ENCODE results near the gene KCND2.

The KCND2 gene

DNA sequence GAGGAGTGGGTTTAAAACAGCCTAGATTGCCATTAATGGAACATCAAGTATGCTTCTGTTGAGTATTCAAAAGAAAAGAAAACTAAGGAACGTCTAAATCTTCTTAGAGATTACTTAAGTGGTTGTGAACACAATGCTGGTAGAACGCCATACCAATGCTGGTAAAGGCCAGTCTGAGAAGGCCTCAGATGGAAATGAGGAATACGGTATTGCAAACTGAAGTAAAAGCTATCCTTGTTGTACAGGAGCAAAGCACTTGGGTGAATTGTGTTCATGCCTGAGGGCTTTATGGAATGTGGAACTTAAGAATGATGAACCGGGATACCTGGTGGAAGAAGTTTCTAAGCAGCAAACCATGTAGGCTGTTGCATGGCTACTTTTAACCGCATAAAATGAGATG lies 208.0 kb downstream of the KCND2 start:
- TF ChIP-seq, protein P1, sequence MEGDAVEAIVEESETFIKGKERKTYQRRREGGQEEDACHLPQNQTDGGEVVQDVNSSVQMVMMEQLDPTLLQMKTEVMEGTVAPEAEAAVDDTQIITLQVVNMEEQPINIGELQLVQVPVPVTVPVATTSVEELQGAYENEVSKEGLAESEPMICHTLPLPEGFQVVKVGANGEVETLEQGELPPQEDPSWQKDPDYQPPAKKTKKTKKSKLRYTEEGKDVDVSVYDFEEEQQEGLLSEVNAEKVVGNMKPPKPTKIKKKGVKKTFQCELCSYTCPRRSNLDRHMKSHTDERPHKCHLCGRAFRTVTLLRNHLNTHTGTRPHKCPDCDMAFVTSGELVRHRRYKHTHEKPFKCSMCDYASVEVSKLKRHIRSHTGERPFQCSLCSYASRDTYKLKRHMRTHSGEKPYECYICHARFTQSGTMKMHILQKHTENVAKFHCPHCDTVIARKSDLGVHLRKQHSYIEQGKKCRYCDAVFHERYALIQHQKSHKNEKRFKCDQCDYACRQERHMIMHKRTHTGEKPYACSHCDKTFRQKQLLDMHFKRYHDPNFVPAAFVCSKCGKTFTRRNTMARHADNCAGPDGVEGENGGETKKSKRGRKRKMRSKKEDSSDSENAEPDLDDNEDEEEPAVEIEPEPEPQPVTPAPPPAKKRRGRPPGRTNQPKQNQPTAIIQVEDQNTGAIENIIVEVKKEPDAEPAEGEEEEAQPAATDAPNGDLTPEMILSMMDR (IDR thresholded peaks at IDR 0.05; ENCODE audit: control insufficient read depth, insufficient read depth, low read depth, low read length, missing control alignments) = no peak
- no peak overlapping the region for H3K4me3 ChIP-seq (ENCODE audit: control insufficient read depth, low read depth, low read length)
- DNase-seq (ENCODE audit: low read depth) = no peak

DNA sequence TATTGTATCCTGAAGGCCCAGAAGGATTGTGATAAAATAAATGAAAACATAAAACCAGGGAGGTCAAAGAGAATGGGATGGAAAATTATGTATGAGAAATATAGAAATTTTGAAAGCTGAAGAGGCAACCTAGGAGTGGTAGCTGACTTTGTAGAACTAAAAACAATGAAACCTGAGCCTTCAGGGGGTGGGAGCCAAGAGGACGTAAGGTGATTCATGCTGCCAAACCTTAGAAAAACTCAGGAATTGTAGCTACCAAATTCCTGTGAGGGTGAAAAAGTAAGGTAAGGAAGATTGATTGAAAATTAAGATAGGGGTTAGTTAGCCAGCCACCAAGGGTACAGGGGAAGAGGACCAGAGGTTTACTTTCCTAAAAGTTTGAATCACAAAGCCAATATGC lies 213.2 kb downstream of the KCND2 start:
- TF ChIP-seq, protein P1 (IDR thresholded peaks at IDR 0.05; ENCODE audit: control insufficient read depth, insufficient read depth, low read depth, low read length, missing control alignments) = no peak
- no peak overlapping the region for H3K4me3 ChIP-seq (ENCODE audit: control insufficient read depth, low read depth, low read length)
- no peak for DNase-seq (ENCODE audit: low read depth)

DNA sequence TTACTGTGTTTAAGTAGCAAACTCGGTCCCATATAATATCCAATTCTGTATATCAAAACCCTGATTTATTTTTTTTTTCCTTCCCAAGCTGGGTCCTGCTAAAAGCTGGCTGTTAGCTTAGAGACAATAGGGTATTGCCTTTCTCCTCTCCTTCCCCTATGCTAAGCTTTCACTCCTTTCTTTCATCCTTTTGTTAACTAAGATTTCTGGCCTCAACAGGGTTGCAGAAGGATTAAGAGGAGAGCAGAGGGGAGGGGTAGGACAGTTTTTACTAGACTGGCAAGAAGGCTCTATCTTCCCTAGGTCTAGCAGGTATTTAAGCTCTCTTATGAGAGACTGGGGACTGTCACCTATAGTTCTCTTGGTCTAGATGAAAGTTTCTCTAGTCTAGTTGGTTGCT lies 229.2 kb downstream of the KCND2 start:
- no peak for DNase-seq (ENCODE audit: low read depth)
- no peak overlapping the region for H3K4me3 ChIP-seq (ENCODE audit: control insufficient read depth, low read depth, low read length)
- TF ChIP-seq, protein P1 (IDR thresholded peaks at IDR 0.05; ENCODE audit: control insufficient read depth, insufficient read depth, low read depth, low read length, missing control alignments) = no peak

DNA sequence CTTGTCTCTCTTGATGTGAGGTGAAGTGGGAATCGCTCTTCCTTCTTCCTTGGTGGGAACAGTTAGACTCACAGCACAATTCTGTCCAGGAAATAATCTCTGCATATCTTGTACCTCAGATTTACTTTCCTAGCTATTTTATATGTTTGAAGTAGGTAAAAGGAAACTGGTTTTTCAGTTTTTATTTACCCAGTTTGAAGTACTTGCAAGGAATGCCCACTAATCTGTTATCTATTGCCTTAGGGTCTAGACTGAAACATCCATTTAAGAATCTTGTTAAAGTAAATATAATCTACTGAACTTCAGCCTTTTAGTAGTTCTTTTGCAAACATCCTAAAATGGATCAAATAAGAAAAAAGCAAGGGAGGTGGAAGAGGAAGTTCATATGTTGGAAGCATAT lies 229.8 kb downstream of the KCND2 start:
- DNase-seq (ENCODE audit: low read depth) = no peak
- TF ChIP-seq, protein P1 (IDR thresholded peaks at IDR 0.05; ENCODE audit: control insufficient read depth, insufficient read depth, low read depth, low read length, missing control alignments) = no peak
- H3K4me3 ChIP-seq (ENCODE audit: control insufficient read depth, low read depth, low read length) = no peak overlapping the region

DNA sequence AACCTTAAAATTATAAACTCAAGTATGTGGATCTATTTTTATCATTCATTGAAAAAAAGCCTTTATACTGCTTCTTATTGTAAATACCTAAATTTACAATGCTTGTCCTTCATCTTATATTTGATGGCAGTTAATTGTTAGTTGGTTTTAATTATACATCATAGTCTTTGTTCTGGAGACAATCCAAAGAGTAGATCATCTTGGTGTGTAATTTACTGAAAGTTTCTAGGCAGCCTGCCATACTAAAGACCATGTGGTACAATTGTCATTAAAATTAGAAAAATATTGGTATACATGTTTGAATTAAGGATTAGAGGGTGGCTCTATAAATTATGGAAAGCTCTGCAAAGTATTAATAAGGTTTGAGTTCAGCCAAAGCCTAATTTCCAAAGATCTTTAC lies 231.4 kb downstream of the KCND2 start:
- DNase-seq (ENCODE audit: low read depth) = no peak
- no peak overlapping the region for H3K4me3 ChIP-seq (ENCODE audit: control insufficient read depth, low read depth, low read length)
- TF ChIP-seq, protein P1 (IDR thresholded peaks at IDR 0.05; ENCODE audit: control insufficient read depth, insufficient read depth, low read depth, low read length, missing control alignments) = no peak

DNA sequence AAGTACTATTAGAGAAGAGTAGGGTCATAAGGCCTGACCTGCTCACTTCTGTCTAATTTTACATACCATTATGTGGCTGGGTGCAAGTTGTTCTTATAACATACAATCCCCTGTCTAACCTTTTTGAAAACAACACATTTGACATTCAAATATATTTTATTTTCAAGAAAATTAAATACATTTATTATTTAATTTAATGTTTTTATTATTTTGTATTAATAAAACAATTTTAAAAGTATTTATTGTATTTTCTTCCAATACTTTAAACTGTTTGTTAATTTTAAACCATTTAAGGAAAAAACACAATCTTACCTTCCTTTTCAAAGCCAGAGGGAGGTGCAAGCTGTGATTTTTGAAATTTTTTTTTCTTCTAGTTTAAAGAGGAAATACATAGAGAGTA lies 232.8 kb downstream of the KCND2 start:
- no peak overlapping the region for H3K4me3 ChIP-seq (ENCODE audit: control insufficient read depth, low read depth, low read length)
- no peak for DNase-seq (ENCODE audit: low read depth)
- TF ChIP-seq, protein P1 (IDR thresholded peaks at IDR 0.05; ENCODE audit: control insufficient read depth, insufficient read depth, low read depth, low read length, missing control alignments) = no peak

DNA sequence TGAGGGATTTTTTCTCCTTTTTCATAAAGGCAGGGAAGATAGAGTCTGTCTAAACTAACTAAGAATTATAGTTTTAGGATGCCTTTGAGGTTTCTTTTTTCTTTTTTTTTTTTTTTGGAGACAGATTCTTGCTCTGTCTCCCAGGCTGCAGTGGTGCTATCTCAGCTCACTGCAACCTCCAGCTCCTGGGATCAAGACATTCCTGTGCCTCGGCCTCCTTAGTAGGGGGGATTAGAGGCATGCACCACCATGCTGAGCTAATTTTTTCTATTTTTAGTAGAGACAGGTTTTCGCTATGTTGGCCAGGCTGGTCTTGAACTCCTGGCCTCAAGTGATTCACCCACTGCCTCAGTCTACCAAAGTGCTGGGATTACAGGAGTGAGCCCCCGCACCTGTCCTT lies 239.7 kb downstream of the KCND2 start:
- TF ChIP-seq, protein P1 (IDR thresholded peaks at IDR 0.05; ENCODE audit: control insufficient read depth, insufficient read depth, low read depth, low read length, missing control alignments) = no peak
- no peak for DNase-seq (ENCODE audit: low read depth)

More for the DNA sequence above, 239.7 kb downstream of the KCND2 start:
- H3K4me3 ChIP-seq (ENCODE audit: control insufficient read depth, low read depth, low read length) = no peak overlapping the region

Data from AG09309 (cell line).